ENCODE data around the gene BICD2.

GRCh38 chr9:92748233-92748497, 16.5 kb downstream of the BICD2 start:
- TF ChIP-seq SRF (CRISPR knock-in tag; IDR thresholded peaks at IDR 0.05) (no peak), MYBL2 (IDR thresholded peaks at IDR 0.05; ENCODE audit: low read depth) (no peak), MYBL2 (CRISPR knock-in tag; IDR thresholded peaks at IDR 0.05; ENCODE audit: borderline replicate concordance) (no peak)
